ENCODE data around the gene NDUFB6. TPM values are rescaled to one million over a fixed set of nuclear protein-coding genes. Genes with fewer than 3 reads are reported as not detected.
"Not testable (repeated sequence)": the region's sequence is repeated elsewhere in the genome, so short reads cannot be mapped to it uniquely, and the experiment has no call there.

Gene NDUFB6
- total RNA-seq, 1 experiment from 2014 or later = 46.9 TPM

- H3K36me3 ChIP-seq (ENCODE audit: low read depth) = no peaks in the 10 kb centered on the region
- ChIA-PET CTCF (interaction anchor here (0.6 to 1.5 kb wide), 2 partner anchors 25 to 192 kb away, joined by 3 to 4 read pairs; no protein-coding TSS in a partner anchor), POLR2A (ENCODE audit: unreplicated experiment) (interaction anchor here (0.5 to 0.8 kb wide), 3 partner anchors 26 to 465 kb away, joined by 3 to 5 read pairs (median 3); partner anchors contain the start of gene RIGI)
- peaks cover 14% of the 10 kb centered on the region for H4K20me1 ChIP-seq (ENCODE audit: insufficient read depth)
- H3K27ac ChIP-seq = peak overlapping the region; percentile 77
- peak overlapping the region; percentile 86 for H2AFZ ChIP-seq
- peaks cover 15% of the 10 kb centered on the region for H3K4me1 ChIP-seq (replicated peaks; ENCODE audit: insufficient read depth)
- peaks cover 55% of the 10 kb centered on the region for H3K79me2 ChIP-seq (ENCODE audit: low read depth)
- H3K27me3 ChIP-seq (ENCODE audit: insufficient read depth, low read depth) = no peaks in the 10 kb centered on the region
- peak in 1 of 2 experiments; percentile 36 for DNase-seq
- H3K9me2 ChIP-seq (ENCODE audit: insufficient read depth) = no peaks in the 10 kb centered on the region
- intact Hi-C loops (cut with micrococcal nuclease; ENCODE audit: unreplicated experiment) = loop anchor here (2.0 kb wide), 1 partner anchor 21 kb away; the partner anchor contains the start of gene NDUFB6
- TF ChIP-seq EZH2 (IDR thresholded peaks at IDR 0.05; ENCODE audit: low read depth) (no peak), CTCF (conservative IDR thresholded peaks at IDR 0.05) (no peak)
- no peaks in the 10 kb centered on the region for H3F3A ChIP-seq (ENCODE audit: insufficient read depth, low read depth)
- H3K4me3 ChIP-seq = peak overlapping the region; percentile 95
- no TSS peak for BruUV-seq (replicated peaks)
- no peaks in the 10 kb centered on the region for H3K9me3 ChIP-seq (ENCODE audit: insufficient read depth, low read depth)
- peak overlapping the region; percentile 88 for H3K4me2 ChIP-seq
Observed at GRCh38 chr9:32551276-32552051, 21.5 kb downstream of the NDUFB6 start.

- no TSS peak for BruUV-seq (replicated peaks)
- Histone ChIP-seq H3K9me2 (ENCODE audit: insufficient read depth) (no peaks in the 10 kb centered on the region), H3K9me3 (ENCODE audit: insufficient read depth, low read depth) (no peaks in the 10 kb centered on the region), H3K79me2 (ENCODE audit: low read depth) (peaks cover 62% of the 10 kb centered on the region), H3K36me3 (ENCODE audit: low read depth) (no peaks in the 10 kb centered on the region), H3K27ac (peak overlapping the region; percentile 77), H3K4me1 (replicated peaks; ENCODE audit: insufficient read depth) (peaks cover 15% of the 10 kb centered on the region), H4K20me1 (ENCODE audit: insufficient read depth) (peaks cover 19% of the 10 kb centered on the region), H3F3A (ENCODE audit: insufficient read depth, low read depth) (no peaks in the 10 kb centered on the region), H3K27me3 (ENCODE audit: insufficient read depth, low read depth) (no peaks in the 10 kb centered on the region), H3K4me3 (peak overlapping the region; percentile 95), H2AFZ (peak overlapping the region; percentile 86), H3K4me2 (peak overlapping the region; percentile 88)
- POLR2A ChIA-PET (ENCODE audit: unreplicated experiment) = interaction anchor here (0.6 to 0.8 kb wide), 5 partner anchors 120 to 1158 kb away, joined by 3 to 8 read pairs (median 3); no protein-coding TSS in a partner anchor
- intact Hi-C loops (cut with micrococcal nuclease; ENCODE audit: unreplicated experiment) = no loop called here
- DNase-seq = peak; percentile 68 to 86
- CTCF ChIA-PET = interaction anchor here (0.5 to 1.5 kb wide), 5 partner anchors 21 to 718 kb away, joined by 3 to 5 read pairs (median 4); no protein-coding TSS in a partner anchor
- TF ChIP-seq CTCF (conservative IDR thresholded peaks at IDR 0.05) = no peak
- no peak for TF ChIP-seq EZH2 (IDR thresholded peaks at IDR 0.05; ENCODE audit: low read depth)
Observed at GRCh38 chr9:32550562-32551275, 22.2 kb downstream of the NDUFB6 start.

- intact Hi-C loops (cut with micrococcal nuclease; ENCODE audit: unreplicated experiment) = no loop called here
- H3K27ac ChIP-seq = 0 out of 2 replicates have a peak overlapping the region, but pooled peaks have one; percentile 19
- no TSS peak for BruUV-seq (replicated peaks)
Observed at GRCh38 chr9:32550150-32550561, 22.8 kb downstream of the NDUFB6 start.

GRCh38 chr9:32548213-32548612 lies 24.7 kb downstream of the NDUFB6 start:
- peaks cover 27% of the 10 kb centered on the region for H4K20me1 ChIP-seq (ENCODE audit: insufficient read depth)
- POLR2A ChIA-PET (ENCODE audit: unreplicated experiment); H3K9me2 ChIP-seq (ENCODE audit: insufficient read depth); H3K27ac ChIP-seq; DNase-seq; intact Hi-C loops (cut with micrococcal nuclease; ENCODE audit: unreplicated experiment); H3K36me3 ChIP-seq (ENCODE audit: low read depth); BruUV-seq (replicated peaks); H3K4me3 ChIP-seq; H3K9me3 ChIP-seq (ENCODE audit: insufficient read depth, low read depth); H3F3A ChIP-seq (ENCODE audit: insufficient read depth, low read depth); H2AFZ ChIP-seq; CTCF ChIA-PET; H3K4me2 ChIP-seq; H3K27me3 ChIP-seq (ENCODE audit: insufficient read depth, low read depth): not testable (repeated sequence)
- peaks cover 85% of the 10 kb centered on the region for H3K79me2 ChIP-seq (ENCODE audit: low read depth)
- peaks cover 11% of the 10 kb centered on the region for H3K4me1 ChIP-seq (replicated peaks; ENCODE audit: insufficient read depth)

More at GRCh38 chr9:32550150-32550561, 22.8 kb downstream of the NDUFB6 start:
- Histone ChIP-seq H3K4me1 (replicated peaks; ENCODE audit: insufficient read depth) (peaks cover 15% of the 10 kb centered on the region), H3K9me3 (ENCODE audit: insufficient read depth, low read depth) (no peaks in the 10 kb centered on the region), H3K79me2 (ENCODE audit: low read depth) (peaks cover 68% of the 10 kb centered on the region), H3F3A (ENCODE audit: insufficient read depth, low read depth) (no peaks in the 10 kb centered on the region), H3K4me2 (peak overlapping the region; percentile 88), H4K20me1 (ENCODE audit: insufficient read depth) (peaks cover 25% of the 10 kb centered on the region), H3K9me2 (ENCODE audit: insufficient read depth) (no peaks in the 10 kb centered on the region), H3K27me3 (ENCODE audit: insufficient read depth, low read depth) (no peaks in the 10 kb centered on the region), H3K4me3 (peak overlapping the region; percentile 95), H3K36me3 (ENCODE audit: low read depth) (no peaks in the 10 kb centered on the region), H2AFZ (0 out of 2 replicates have a peak overlapping the region, but pooled peaks have one; percentile 86)
- CTCF ChIA-PET = interaction anchor here (0.5 to 1.5 kb wide), 5 partner anchors 22 to 717 kb away, joined by 3 to 5 read pairs (median 4); no protein-coding TSS in a partner anchor
- no peak for DNase-seq
- TF ChIP-seq CTCF (conservative IDR thresholded peaks at IDR 0.05) (no peak), EZH2 (IDR thresholded peaks at IDR 0.05; ENCODE audit: low read depth) (no peak)
- POLR2A ChIA-PET (ENCODE audit: unreplicated experiment) = interaction anchor here (0.6 kb wide), 2 partner anchors 135 to 1159 kb away, joined by 3 to 8 read pairs; no protein-coding TSS in a partner anchor

Data from PC-9 (cell line).